Heart right ventricle (tissue), 16 donors: ENCODE measurements around the gene ADARB2. TPM values are rescaled to one million over a fixed set of nuclear protein-coding genes. Genes with fewer than 3 reads are reported as not detected.

Experiments used
- ATAC-seq, 8 donors: fragments of 200-7000 bp; cut with Tn5 transposase; one replicate each; pipeline ENCODE4 v1.9.1; 2020; ENCODE audit warnings: mild to moderate bottlenecking in 8 of 8, moderate library complexity in 8 of 8, moderate number of reproducible peaks in 1 of 8
- DNase-seq, 2 donors: peaks; one replicate each; pipeline ENCODE4 v3.0.0-alpha.2; 2020
- H3K27ac ChIP-seq, 10 donors: fragments of 200-600 bp; sonication (generic) in 2 of 10; one replicate each; pipeline versions ENCODE4 v1.5.0 to v1.8.0; 2020 to 2022; ENCODE audit warnings: mild to moderate bottlenecking in 3 of 10
- H3K27me3 ChIP-seq, 7 donors: fragments of 200-600 bp; one replicate each; pipeline ENCODE4 v1.8.0; 2021 to 2022; ENCODE audit warnings: mild to moderate bottlenecking in 2 of 7
- H3K36me3 ChIP-seq, 9 donors: fragments of 200-600 bp; sonication (generic) in 1 of 9; one replicate each; pipeline versions ENCODE4 v1.5.0 to v1.8.0; 2020 to 2022; ENCODE audit warnings: mild to moderate bottlenecking in 2 of 9
- H3K4me1 ChIP-seq, 9 donors: fragments of 200-600 bp; sonication (generic) in 1 of 9; one replicate each; pipeline versions ENCODE4 v1.5.0 to v1.8.0; 2020 to 2022; ENCODE audit warnings: mild to moderate bottlenecking in 4 of 9
- H3K4me3 ChIP-seq, 10 donors: fragments of 200-600 bp; sonication (generic) in 2 of 10; one replicate each; pipeline versions ENCODE4 v1.5.0 to v1.8.0; 2020 to 2022; ENCODE audit warnings: mild to moderate bottlenecking in 7 of 10, moderate library complexity in 2 of 10
- H3K9me3 ChIP-seq, 11 donors: fragments of 200-600 bp in 10 of 11; sonication (generic) in 2 of 11; one replicate each; pipeline versions ENCODE4 v1.5.0 to v1.8.0; 2013 to 2022; ENCODE audit warnings: mild to moderate bottlenecking in 2 of 11, control low read depth in 1 of 11, moderate library complexity in 1 of 11
- WGBS, 2 donors: extraction: QIAGEN DNeasy Blood & Tissue Kit; methylation state at CpG; one replicate each; pipeline ENCODE4 v1.1.7; 2013; ENCODE audit warnings: inconsistent platforms in 1 of 2; 5-methylcytosine and 5-hydroxymethylcytosine counted together
- intact Hi-C, 10 donors: fragments of 100-400 bp; cut with DNase I; formaldehyde crosslinking; loops; one replicate each; pipeline versions ENCODE4 v1.11.1 to v1.14.2; 2022
- polyA plus RNA-seq, 2 donors: library from polyadenylated mRNA; stranded (reverse); fragments of 200-250 nt; gene quantifications; one replicate each; pipeline ENCODE4 v1.2.3, GENCODE V29; 2013
- total RNA-seq, 10 donors: library from RNA; stranded (reverse); fragmentation: NEBNext Ultra II Directional in 3 of 10; extraction: Animal tissue kit (Norgen Biotek cat#: 25700) in 3 of 10; gene quantifications; one replicate each; pipeline versions ENCODE4 v1.2.1 to v1.2.4, GENCODE V29; 2021 to 2023
- TF ChIP-seq, protein P1 (sequence below), 9 donors: fragments of 200-600 bp; sonication (generic) in 2 of 9; IDR thresholded peaks; one replicate each; pipeline versions ENCODE4 v1.5.0 to v1.8.0; 2021 to 2022; ENCODE audit warnings: antibody characterized with exemption in 9 of 9, mild to moderate bottlenecking in 5 of 9, moderate library complexity in 1 of 9
- donor health status: Arrhythmogenic right ventricular cardiomyopathy.
- donor health status: ischemic (EF 13 %, LVEDD 7.1; RV severe dilation, severe dysfunction).
- donor health status: healthy with polysubstance abuse.
- donor health status: DM: no; HTN: yes; CAD: no.
- donor health status: DM: no; HTN: no; CAD: no.
- donor health status: ischemic (EF 25% LVEDD 6.9; RV normal size, moderate dysfunction).
- donor health status: ischemic (EF 25% LVEDD 5.7; RV mildly dilated, moderate dysfunction).
- donor health status: healthy.
- donor health status: DM: yes; HTN: yes; CAD: no.
- donor health status: Ischemic cardiomyopathy.
- donor health status: ischemic (EF 35%, LVEDD 5.7; RV mildly dilated, moderate dysfunction).
- donor health status: nonischemic (EF 11% LVEDD 7.7; RV severe dilation, severe dysfunction).
- donor health status: DM: yes; HTN: yes; CAD: no.
- donor health status: PGD.
- donor health status: ischemic (EF 29% LVEDD 5.4; RV normal size, mild dysfunction).
- donor health status: nonischemic (EF 23%, LVEDD 6.1; RV moderate dilation, normal function).

ADARB2 gene
- total and polyA plus RNA-seq, 12 donors = 0.08 to 0.47 (median 0.17) TPM; not detected in 2

DNA sequence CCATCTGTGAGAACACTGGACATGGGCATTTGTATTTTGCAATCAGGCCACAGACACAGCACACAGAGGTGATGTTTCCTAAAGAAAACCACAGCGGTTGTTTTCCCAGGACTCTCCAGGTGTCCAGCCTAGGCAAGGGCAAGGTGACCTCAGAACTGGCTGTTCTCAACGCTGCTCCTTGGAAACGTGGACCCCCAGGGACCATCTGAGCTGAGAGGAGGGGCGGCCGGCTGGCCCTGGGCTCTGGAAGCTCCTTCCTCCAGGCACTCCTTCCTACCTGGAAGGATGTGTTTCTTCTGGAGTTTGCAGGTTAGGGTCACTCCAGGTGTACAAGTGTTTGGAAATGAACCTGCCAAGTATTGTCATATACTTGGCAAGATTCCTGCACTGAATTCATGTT, 103.1 kb downstream of the ADARB2 start:
- Histone ChIP-seq H3K27ac (no peak overlapping the region), H3K4me1 (no peaks in the 10 kb centered on the region), H3K9me3 (no peaks in the 10 kb centered on the region), H3K36me3 (no peaks in the 10 kb centered on the region), H3K27me3 (peaks cover 0 to 41% (median 6%) of the 10 kb centered on the region in 7 donors), H3K4me3 (no peak overlapping the region)
- DNase-seq = no peak
- intact Hi-C loops = no loop called here
- TF ChIP-seq, protein P1, sequence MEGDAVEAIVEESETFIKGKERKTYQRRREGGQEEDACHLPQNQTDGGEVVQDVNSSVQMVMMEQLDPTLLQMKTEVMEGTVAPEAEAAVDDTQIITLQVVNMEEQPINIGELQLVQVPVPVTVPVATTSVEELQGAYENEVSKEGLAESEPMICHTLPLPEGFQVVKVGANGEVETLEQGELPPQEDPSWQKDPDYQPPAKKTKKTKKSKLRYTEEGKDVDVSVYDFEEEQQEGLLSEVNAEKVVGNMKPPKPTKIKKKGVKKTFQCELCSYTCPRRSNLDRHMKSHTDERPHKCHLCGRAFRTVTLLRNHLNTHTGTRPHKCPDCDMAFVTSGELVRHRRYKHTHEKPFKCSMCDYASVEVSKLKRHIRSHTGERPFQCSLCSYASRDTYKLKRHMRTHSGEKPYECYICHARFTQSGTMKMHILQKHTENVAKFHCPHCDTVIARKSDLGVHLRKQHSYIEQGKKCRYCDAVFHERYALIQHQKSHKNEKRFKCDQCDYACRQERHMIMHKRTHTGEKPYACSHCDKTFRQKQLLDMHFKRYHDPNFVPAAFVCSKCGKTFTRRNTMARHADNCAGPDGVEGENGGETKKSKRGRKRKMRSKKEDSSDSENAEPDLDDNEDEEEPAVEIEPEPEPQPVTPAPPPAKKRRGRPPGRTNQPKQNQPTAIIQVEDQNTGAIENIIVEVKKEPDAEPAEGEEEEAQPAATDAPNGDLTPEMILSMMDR (IDR thresholded peaks at IDR 0.05) = no peak
- no peak for ATAC-seq
- WGBS, 2 donors = 82 to 85% methylated on average over 5 of the region's 5 CpGs

DNA sequence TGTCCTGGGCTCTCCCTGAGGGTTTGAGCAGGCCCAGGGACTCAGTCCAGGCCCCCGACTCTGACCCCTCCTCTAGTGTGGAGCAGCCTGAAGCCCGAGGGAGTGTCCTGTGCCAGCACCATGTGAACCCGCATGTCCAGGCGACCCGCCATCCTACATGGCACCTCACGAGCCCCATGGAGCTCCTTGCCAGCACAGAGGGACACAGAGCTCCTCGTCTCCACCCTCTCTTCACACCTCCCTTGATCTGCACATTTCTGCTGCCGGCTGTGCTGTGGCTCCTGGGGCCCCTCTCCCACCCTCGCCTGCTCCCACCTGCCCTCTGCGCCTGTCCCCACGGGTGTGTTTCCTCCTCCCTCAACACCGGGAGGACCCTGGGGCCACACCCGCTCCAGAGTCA, 103.5 kb downstream of the ADARB2 start:
- no peak overlapping the region for H3K27ac ChIP-seq
- H3K4me3 ChIP-seq = no peak overlapping the region
- WGBS, 2 donors = 72 to 76% methylated on average over 13 of the region's 13 CpGs
- intact Hi-C loops = no loop called here
- H3K9me3 ChIP-seq = no peaks in the 10 kb centered on the region
- ATAC-seq = no peak
- no peaks in the 10 kb centered on the region for H3K36me3 ChIP-seq
- H3K4me1 ChIP-seq = no peaks in the 10 kb centered on the region
- DNase-seq = no peak
- TF ChIP-seq, protein P1 (IDR thresholded peaks at IDR 0.05) = no peak
- peaks cover 0 to 41% (median 6%) of the 10 kb centered on the region in 7 donors for H3K27me3 ChIP-seq

DNA sequence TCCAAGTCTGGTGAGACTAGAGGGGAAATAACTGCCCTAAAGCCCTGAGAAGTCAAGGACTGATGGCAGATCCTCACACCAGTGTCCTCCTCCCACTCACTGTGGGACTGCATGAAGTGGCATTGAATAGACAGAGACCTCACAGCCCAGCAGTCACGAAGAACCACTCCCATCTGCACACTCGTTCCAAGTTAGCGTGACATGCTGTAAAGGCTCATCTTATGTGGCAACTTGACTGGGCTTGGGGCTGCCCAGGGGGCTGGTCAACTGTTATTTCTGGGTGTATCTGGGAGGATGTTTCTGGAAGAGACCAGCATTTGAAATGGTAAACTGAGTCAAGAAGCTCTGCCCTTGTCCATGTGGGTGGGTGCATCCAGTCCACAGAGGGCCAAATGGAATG, 104.7 kb downstream of the ADARB2 start:
- TF ChIP-seq, protein P1 (IDR thresholded peaks at IDR 0.05) = no peak
- peaks cover 0 to 5% (median 0%) of the 10 kb centered on the region in 11 donors for H3K9me3 ChIP-seq
- no peak overlapping the region for H3K27ac ChIP-seq
- no peaks in the 10 kb centered on the region for H3K36me3 ChIP-seq
- DNase-seq (no peak), ATAC-seq (no peak)
- no peak overlapping the region for H3K4me3 ChIP-seq
- intact Hi-C loops = no loop called here
- peaks cover 0 to 45% (median 6%) of the 10 kb centered on the region in 7 donors for H3K27me3 ChIP-seq
- no peaks in the 10 kb centered on the region for H3K4me1 ChIP-seq
- 89 to 92% methylated on average over 3 of the region's 3 CpGs for WGBS, 2 donors

DNA sequence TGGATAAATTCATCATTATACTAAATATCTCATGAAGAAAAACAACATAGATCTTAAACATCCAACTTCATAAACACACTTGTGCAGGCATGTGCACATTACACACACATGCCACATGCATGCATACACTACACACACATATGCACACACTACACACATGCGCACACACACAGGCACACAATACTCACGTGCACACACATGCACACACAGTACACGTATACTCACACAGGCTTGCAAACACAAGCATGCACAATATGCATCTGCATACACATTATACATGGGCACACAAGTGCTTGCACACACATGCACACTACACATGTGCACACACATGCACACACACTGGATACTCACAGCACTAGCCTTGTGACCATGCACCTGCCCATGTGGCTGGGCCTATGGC, 105.2 kb downstream of the ADARB2 start:
- TF ChIP-seq, protein P1 (IDR thresholded peaks at IDR 0.05) = no peak
- intact Hi-C loops = no loop called here
- Histone ChIP-seq H3K4me3 (no peak overlapping the region), H3K36me3 (no peaks in the 10 kb centered on the region), H3K4me1 (no peaks in the 10 kb centered on the region), H3K27me3 (peaks cover 0 to 45% (median 6%) of the 10 kb centered on the region in 7 donors), H3K9me3 (peaks cover 0 to 5% (median 0%) of the 10 kb centered on the region in 11 donors), H3K27ac (no peak overlapping the region)
- ATAC-seq (no peak), DNase-seq (no peak)
- 89 to 91% methylated on average over 3 of the region's 3 CpGs for WGBS, 2 donors
